ENCODE data around the gene ORC2.

DNA sequence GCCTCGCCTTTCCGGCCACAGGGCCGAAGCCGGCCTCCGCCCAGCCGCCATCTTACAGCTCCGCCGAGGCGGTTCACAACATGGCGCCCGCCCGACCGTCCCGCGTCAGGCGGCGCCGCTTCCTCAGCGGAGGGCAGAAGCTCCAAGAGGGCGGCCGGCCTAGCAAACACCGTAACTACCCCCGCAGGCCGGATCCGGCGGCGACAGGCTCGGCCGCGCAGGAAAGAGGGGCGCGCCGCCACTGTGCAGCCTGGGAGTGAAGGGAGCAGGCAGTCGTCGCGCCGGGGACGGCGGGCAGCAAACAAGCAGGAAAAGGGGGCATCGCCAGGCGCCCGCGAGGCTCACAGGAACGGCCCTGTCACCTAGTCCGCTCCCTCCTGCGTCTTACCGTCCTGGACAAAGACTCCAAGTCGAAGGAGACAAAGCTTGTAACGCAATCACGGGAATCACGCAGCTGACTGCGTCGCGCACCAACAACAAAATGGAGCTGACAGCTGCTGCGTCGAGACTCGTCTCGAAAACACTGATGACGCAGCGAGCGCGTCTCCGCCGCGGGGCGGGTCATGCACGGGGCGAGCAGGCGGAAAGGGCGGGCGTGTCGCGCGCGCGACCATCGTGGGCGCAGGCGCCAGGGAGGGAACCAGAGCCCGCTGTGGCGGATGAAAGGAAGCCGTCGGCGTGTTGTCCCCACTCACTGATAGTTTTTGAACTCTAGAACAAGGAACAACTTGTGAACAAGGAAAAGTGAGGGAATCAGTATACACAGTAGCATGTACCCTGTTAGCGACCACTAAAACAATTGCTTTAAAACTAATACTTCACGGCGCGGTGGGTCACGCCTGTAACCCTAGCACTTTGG, 99.1 kb downstream of the ORC2 start, which contains the start of gene CLK1:
- TF ChIP-seq CTCF (IDR thresholded peaks at IDR 0.05; ENCODE audit: borderline replicate concordance, extremely low read depth, low read length, poor library complexity, severe bottlenecking) (no peak), EZH2 (IDR thresholded peaks at IDR 0.05; ENCODE audit: borderline replicate concordance, low read depth, low read length, severe bottlenecking) (no peak)

All from DND-41 (cell line).